ENCODE data around the gene SNRPA.

GRCh38 chr19:40726279-40726678 is 24.7 kb upstream of the SNRPA start:
- TF ChIP-seq POLR2A (IDR thresholded peaks at IDR 0.05), result no peak
- TF ChIP-seq CTCF (IDR thresholded peaks at IDR 0.05), result no peak
